KOPT-K1 (cell line): ENCODE results near the gene BORCS8.
"Not testable (repeated sequence)": the region's sequence is repeated elsewhere in the genome, so short reads cannot be mapped to it uniquely, and the experiment has no call there.

Experiments
- H3K27ac ChIP-seq: fragments of 200-600 bp; sonication (generic); 2 replicates; pipeline ENCODE4 v1.5.1; 2016; ENCODE audit warnings: antibody characterized with exemption, mild to moderate bottlenecking, low read depth, low read length; ENCODE audit not compliant: poor library complexity, severe bottlenecking
- H3K36me3 ChIP-seq: fragments of 200-600 bp; sonication (generic); 2 replicates; pipeline ENCODE4 v1.5.1; 2017; ENCODE audit warnings: antibody characterized with exemption, mild to moderate bottlenecking, low read length, moderate library complexity; ENCODE audit not compliant: insufficient read depth
- H3K9me3 ChIP-seq: fragments of 200-600 bp; sonication (generic); 2 replicates; pipeline ENCODE4 v1.5.1; 2017; ENCODE audit warnings: antibody characterized with exemption, low read length, mild to moderate bottlenecking; ENCODE audit not compliant: insufficient read depth, poor library complexity, severe bottlenecking

The BORCS8 gene

DNA sequence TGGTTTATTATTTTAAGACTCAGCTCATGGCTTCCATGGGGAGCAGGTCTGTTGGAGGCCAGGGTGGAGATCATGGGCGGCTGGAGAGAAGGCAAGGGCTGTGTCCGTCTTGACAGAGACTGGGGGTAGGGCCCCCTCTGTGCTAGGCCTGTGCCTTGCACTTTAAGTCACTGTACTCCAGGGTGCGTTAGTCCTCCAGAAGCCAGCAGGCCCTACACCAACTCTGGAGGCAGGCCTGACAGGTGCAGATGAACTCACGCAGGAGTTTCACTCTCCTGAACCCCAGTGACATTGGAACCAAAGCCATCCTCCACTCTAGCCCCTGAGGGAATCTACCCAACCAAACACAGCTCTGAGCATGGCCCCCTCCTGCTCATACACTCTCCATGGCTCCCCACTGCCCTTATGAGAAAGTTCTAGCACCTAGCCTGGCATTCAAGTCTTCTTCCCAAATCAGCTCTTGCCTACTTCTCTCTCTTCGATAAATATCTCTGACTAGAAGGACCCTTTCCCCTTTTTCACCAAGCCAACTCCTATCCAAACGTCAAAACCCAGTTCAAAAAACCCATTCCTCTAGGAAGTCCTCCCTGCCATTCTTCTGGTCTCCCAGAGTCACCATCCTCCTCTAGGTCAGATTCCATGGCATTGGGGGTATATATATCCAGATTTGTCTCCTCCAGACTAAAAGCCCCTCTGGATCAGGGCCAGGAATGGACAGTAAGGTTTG, 37.0 kb downstream of the BORCS8 start:
- no peak overlapping the region for H3K27ac ChIP-seq
- H3K36me3 ChIP-seq: no peaks in the 10 kb centered on the region
- H3K9me3 ChIP-seq: no peaks in the 10 kb centered on the region

- H3K27ac ChIP-seq: no peak overlapping the region
- peaks cover 2% of the 10 kb centered on the region; the same call in 1 of the 2 replicates for H3K36me3 ChIP-seq
- no peaks in the 10 kb centered on the region for H3K9me3 ChIP-seq
Measured at GRCh38 chr19:19152668-19153384, 39.1 kb downstream of the BORCS8 start.

DNA sequence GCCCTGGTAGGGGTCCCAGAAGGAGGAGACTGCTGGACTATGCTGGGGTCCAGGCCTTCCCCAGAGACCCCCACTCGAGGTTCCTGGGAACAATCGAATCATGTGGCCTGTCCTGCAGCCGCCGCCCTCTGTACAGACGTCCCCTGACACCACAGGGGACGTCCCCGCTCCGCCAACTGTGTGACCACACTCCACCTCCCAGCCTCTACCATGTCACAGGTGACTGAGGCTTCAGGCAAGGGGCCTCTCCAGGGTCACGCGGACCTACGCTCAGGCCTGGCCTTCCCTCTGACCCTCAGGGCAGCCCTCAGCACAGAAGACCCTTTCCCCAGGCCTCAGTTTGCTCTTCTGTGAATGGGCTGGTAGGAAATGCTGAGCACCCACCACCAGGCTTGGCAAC, 40.5 kb downstream of the BORCS8 start:
- no peaks in the 10 kb centered on the region for H3K9me3 ChIP-seq
- H3K27ac ChIP-seq: no peak overlapping the region
- H3K36me3 ChIP-seq: peaks cover 15% of the 10 kb centered on the region; the same call in 1 of the 2 replicates

GRCh38 chr19:19149435-19149834, 42.5 kb downstream of the BORCS8 start:
- Histone ChIP-seq H3K36me3 (peaks cover 15% of the 10 kb centered on the region; the same call in 1 of the 2 replicates), H3K27ac (no peak overlapping the region), H3K9me3 (no peaks in the 10 kb centered on the region)

DNA sequence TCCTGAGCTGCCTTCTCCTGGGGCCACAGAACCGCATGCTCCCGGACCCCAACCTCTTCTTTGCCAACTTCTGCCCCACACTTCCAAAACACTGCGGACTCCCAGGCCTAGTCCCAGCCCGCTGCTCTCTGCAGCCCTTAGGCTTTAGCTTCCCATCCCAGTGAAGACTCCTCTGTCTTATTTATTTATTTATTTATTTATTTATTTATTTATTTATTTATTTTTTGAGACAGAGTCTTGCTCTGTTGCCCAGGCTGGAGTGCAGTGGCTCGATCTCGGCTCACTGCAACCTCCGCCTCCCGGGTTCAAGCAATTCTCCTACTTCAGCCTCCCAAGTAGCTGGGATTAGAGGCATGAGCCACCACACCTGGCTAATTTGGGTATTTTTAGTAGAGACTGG, 43.4 kb downstream of the BORCS8 start:
- H3K9me3 ChIP-seq, H3K27ac ChIP-seq: not testable (repeated sequence)
- peaks cover 15% of the 10 kb centered on the region; the same call in 1 of the 2 replicates for H3K36me3 ChIP-seq

DNA sequence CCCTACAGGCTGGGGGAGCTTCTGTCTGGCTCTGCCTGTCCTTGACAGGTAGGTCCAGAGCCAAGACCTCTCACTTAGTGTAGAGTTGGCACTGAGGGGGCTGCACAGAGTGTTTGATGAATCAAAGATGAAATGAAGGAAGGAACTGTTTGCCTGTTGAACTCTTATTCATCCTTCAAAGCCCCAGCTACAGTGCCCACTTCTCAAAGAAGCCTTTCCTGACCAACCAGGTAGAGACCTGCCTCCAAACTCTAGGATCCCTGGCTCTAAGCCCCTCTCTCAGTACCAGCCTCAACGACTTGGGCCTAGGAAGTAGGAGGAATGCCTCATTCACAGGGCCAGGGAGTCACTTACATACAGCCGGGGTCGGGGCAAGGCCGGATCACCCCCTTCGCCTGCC, 44.6 kb downstream of the BORCS8 start:
- peaks cover 15% of the 10 kb centered on the region; the same call in 1 of the 2 replicates for H3K36me3 ChIP-seq
- no peaks in the 10 kb centered on the region for H3K9me3 ChIP-seq
- H3K27ac ChIP-seq: no peak overlapping the region

DNA sequence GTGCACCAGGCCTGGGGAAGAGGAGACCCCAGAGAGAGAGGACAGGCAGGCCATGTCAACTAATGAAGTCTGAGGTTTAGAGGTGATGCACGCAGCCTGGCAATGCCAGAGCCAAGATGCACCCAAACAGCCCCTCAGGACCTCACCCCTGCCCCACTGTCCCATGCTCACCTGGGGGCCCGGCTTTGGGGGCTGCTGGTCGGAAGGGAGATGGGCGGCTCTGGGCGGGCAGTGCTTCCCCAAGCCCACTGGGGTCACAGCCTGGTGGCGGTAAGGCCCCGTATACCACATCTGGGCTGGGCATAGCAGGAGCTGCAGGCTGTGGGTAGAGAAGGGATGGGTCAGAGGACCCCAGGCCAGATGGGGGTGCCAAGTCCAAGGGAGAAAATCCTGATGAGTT, 45.1 kb downstream of the BORCS8 start:
- H3K27ac ChIP-seq: no peak overlapping the region
- H3K36me3 ChIP-seq: peaks cover 15% of the 10 kb centered on the region; the same call in 1 of the 2 replicates
- no peaks in the 10 kb centered on the region for H3K9me3 ChIP-seq

DNA sequence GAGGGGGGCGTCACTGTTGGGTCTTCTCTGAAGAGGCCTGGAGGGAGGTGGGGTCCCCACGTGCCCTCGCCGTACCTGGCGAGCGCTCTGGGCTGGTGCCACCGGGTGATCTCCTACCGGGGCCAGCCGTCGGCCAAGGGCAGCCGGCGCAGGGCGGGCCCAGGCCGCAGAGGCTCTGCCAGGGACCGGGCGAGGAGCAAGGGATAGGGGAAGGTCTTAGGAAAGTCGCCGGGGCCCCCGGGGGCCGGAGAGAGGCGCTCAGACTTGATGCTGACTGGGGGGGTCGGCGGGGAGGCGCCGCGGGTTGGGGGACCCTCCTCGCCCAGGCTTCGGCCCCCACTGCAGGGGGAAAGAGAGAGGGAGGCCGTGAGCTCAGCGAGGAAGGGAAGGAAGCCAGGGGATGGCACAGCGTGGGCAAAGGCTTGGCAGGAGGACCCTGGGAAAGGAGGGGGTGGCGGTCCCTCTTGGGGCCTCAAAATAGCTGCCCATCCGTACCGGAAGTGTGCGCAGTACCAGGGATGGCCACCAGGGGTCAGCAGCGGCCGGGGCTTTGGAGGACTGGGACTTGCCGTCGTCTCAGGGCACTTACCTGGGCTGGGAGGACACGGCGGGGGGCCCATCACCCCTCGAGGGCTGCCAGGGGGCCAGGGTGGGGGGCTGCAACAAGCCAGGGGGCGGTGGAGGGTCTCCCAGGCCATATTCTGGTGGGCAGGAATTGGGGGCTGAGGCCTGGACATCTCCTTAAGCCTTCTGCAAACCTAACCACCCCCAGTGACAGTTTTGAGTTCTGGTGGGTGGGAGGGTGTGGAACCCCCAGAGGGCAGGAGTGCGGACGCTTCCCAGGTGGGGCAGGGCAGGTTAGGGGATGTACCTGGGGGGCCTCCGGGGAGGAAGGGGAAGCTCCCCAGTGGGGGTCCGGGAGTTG, 46.0 kb downstream of the BORCS8 start:
- Histone ChIP-seq H3K36me3 (peaks cover 15% of the 10 kb centered on the region; the same call in 1 of the 2 replicates), H3K27ac (no peak overlapping the region), H3K9me3 (no peaks in the 10 kb centered on the region)

- H3K9me3 ChIP-seq: no peaks in the 10 kb centered on the region
- H3K27ac ChIP-seq: no peak overlapping the region
- peaks cover 15% of the 10 kb centered on the region; the same call in 1 of the 2 replicates for H3K36me3 ChIP-seq
Measured at GRCh38 chr19:19145281-19145680, 46.7 kb downstream of the BORCS8 start.

GRCh38 chr19:19142347-19142746, 49.6 kb downstream of the BORCS8 start:
- H3K27ac ChIP-seq: no peak overlapping the region
- H3K9me3 ChIP-seq: no peaks in the 10 kb centered on the region
- H3K36me3 ChIP-seq: peaks cover 8% of the 10 kb centered on the region; the same call in 1 of the 2 replicates

DNA sequence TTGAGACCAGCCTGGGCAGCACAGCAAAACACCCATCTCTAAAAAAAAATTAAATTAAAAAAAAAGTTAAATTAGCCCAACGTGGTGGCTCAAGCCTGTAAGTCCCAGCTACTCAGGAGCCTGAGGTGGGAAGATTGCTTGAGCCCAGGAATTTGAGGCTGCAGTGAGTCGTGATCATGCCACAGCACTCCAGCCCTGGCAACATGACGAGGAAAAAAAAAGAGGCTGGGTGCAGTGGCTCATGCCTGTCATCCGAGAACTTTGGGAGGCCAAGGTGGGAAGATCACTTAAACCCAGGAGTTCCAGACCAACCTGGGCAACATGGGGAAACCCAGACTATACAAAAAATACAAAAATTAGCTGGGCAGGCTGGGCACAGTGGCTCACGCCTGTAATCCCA, 51.5 kb downstream of the BORCS8 start:
- Histone ChIP-seq H3K27ac (no peak overlapping the region), H3K36me3 (no peaks in the 10 kb centered on the region), H3K9me3 (no peaks in the 10 kb centered on the region)

GRCh38 chr19:19139876-19140229, 52.1 kb downstream of the BORCS8 start:
- no peak overlapping the region for H3K27ac ChIP-seq
- no peaks in the 10 kb centered on the region for H3K9me3 ChIP-seq
- no peaks in the 10 kb centered on the region for H3K36me3 ChIP-seq

GRCh38 chr19:19138109-19138981, 53.6 kb downstream of the BORCS8 start, which contains the start of gene TMEM161A:
Gene TMEM161A, minus strand, starts transcription at chr19:19138478. Its CDS starts 50 bp downstream, at chr19:19138428.
- H3K27ac ChIP-seq: peak within 1 kb of the TSS; percentile 67
- no peaks in the 10 kb centered on the region for H3K9me3 ChIP-seq
- no peaks in the 10 kb centered on the region for H3K36me3 ChIP-seq

GRCh38 chr19:19137556-19138108, 54.3 kb downstream of the BORCS8 start:
- Histone ChIP-seq H3K36me3 (peaks cover 4% of the 10 kb centered on the region; the same call in 1 of the 2 replicates), H3K27ac (peak overlapping the region; percentile 67), H3K9me3 (peaks cover 3% of the 10 kb centered on the region)
